Measurements from ENCODE around the gene PLAAT3.
A peak's percentile ranks its signal among the peaks of the same experiment; 100 is the strongest.
"Not testable (repeated sequence)": the region's sequence is repeated elsewhere in the genome, so short reads cannot be mapped to it uniquely, and the experiment has no call there.

The PLAAT3 gene

DNA sequence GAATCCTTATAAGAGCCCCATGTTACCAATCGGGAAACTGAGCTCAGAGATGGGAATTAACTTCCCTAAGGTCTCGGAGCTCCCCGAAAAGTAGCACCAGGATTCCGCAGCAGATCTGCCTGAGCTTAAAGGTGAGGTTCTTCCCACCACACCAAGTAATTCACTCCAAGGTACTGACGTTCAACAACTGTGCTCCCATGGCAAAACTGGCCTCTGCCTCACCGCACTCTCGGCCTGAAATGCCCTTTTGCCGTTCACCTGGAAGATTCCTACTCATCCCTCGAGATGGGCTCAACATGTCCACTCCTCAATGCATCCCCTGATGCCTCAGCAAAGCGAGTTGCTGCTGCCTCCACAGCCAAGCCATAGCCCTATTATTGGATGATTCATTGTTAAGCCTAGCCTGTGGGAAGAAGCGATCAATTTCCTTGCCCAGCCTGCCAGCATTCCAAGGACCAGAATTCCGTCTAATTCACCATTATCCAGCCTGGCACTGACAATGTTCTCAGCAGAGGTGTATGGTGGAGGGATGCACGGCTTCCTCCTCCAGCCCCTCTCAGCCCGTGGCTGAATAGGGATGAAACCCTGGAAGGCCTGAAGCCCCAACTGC is 4.2 kb downstream of the PLAAT3 start:
- Histone ChIP-seq H3K9ac (ENCODE audit: low read length in 2 of 2) (no peak overlapping the region), H3K9me3 (ENCODE audit: control insufficient read depth in 2 of 2, low read length in 2 of 2) (no peaks in the 10 kb centered on the region), H3K4me1 (ENCODE audit: control insufficient read depth, insufficient read depth, low read length) (peaks cover 13% of the 10 kb centered on the region), H3K4me3 (ENCODE audit: low read length in 2 of 2) (no peak overlapping the region), H3K27me3 (ENCODE audit: control insufficient read depth in 1 of 2, insufficient read depth in 2 of 2, low read length in 2 of 2) (no peaks in the 10 kb centered on the region), H3K36me3 (ENCODE audit: control insufficient read depth in 2 of 2, insufficient read depth in 2 of 2, low read length in 2 of 2) (no peaks in the 10 kb centered on the region), H3K27ac (ENCODE audit: low read length) (no peak overlapping the region)

DNA sequence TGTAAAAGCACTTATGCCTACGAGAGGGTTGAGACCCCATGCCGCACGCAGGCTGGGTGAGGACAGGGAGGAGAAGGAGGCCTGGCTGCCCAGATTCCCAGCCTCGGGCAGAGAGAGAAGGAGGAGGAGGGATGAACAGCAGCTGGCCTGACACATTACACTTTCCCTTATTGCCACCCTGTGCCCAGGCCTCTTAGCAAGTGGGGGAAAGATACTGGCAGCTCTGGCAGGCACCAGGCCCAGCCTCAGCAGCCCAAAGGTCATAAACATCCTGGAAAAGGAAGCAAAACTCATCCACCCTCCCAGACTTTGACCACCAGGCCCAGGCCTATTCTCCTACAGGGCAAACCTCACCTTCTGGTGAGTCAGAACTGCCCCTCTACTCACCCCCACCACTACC is 4.7 kb downstream of the PLAAT3 start:
- no peaks in the 10 kb centered on the region for H3K9me3 ChIP-seq (ENCODE audit: control insufficient read depth in 2 of 2, low read length in 2 of 2)
- H3K4me1 ChIP-seq (ENCODE audit: control insufficient read depth, insufficient read depth, low read length), result peaks cover 13% of the 10 kb centered on the region
- no peak overlapping the region for H3K27ac ChIP-seq (ENCODE audit: low read length)
- peak overlapping the region in 1 of 2 donors; percentile 22 for H3K4me3 ChIP-seq (ENCODE audit: low read length in 2 of 2)
- no peak overlapping the region for H3K9ac ChIP-seq (ENCODE audit: low read length in 2 of 2)
- no peaks in the 10 kb centered on the region for H3K27me3 ChIP-seq (ENCODE audit: control insufficient read depth in 1 of 2, insufficient read depth in 2 of 2, low read length in 2 of 2)
- H3K36me3 ChIP-seq (ENCODE audit: control insufficient read depth in 2 of 2, insufficient read depth in 2 of 2, low read length in 2 of 2), result no peaks in the 10 kb centered on the region

DNA sequence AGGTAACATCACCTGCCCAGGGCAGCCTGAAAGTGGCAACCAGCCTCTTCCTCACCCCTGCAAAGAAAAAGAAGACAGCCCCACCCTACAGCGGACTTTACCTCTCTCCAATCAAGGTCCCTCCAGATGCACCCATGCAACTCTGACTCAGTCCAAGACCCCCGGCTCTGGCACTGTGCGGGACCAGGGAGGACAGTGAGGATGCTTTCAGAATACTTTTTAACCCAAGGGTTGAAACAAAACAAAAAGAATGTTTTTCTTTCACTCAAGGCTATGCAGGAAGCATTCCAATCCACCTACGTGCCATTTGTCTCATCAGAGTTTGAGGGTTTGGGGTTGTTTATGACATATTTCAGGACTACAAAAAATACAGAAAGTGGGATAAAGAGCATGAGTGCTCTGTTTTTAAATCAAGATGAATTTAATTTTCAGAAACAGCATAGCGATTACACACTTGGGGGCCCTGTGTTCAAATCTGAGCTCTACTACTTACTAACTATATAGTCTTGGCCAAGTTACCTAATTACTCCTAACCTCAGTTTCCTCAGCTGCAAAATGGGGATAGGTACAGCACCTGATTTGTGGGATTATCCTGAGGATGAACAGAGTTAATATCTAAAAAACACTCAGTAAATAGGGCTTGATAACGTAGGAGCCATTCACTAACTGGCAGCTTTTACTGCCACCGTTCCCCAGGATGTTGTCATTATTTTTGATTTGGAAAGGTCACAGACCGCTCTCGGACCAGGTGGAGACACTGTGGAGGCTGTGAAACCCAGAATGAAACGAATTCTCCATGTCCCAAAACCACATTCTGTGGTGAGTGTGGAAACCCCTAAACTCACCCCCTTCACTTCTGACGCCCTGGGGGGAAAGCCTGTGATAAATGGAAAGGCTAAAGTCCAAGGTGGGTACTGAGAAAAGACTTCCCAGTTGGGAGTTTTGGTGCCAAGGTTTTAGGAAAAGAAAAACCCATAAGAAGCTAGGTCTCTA is 5.6 kb downstream of the PLAAT3 start:
- H3K27ac ChIP-seq (ENCODE audit: low read length), result no peak overlapping the region
- H3K4me3 ChIP-seq (ENCODE audit: low read length in 2 of 2), result no peak overlapping the region
- H3K4me1 ChIP-seq (ENCODE audit: control insufficient read depth, insufficient read depth, low read length), result peaks cover 13% of the 10 kb centered on the region
- no peaks in the 10 kb centered on the region for H3K9me3 ChIP-seq (ENCODE audit: control insufficient read depth in 2 of 2, low read length in 2 of 2)
- H3K36me3 ChIP-seq (ENCODE audit: control insufficient read depth in 2 of 2, insufficient read depth in 2 of 2, low read length in 2 of 2), result no peaks in the 10 kb centered on the region
- no peaks in the 10 kb centered on the region for H3K27me3 ChIP-seq (ENCODE audit: control insufficient read depth in 1 of 2, insufficient read depth in 2 of 2, low read length in 2 of 2)
- H3K9ac ChIP-seq (ENCODE audit: low read length in 2 of 2), result no peak overlapping the region

DNA sequence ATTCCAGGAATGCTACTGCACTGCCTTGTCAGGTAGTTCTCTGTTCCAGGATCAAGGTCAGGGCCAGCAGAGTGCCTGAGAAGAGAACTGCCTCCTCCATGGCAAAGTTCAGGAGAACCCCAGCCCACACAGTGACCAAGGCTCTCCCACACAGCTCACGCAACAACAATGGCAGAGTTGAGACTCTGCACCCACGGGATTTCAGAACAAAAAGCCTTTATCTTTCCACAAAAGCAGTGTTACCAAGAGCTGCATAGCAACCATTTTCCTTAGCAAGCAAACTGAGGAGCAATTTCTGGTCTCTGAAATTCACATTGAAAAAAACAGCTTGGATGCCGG is 11.1 kb downstream of the PLAAT3 start:
- no peaks in the 10 kb centered on the region for H3K9me3 ChIP-seq (ENCODE audit: control insufficient read depth in 2 of 2, low read length in 2 of 2)
- no peak overlapping the region for H3K27ac ChIP-seq (ENCODE audit: low read length)
- H3K4me1 ChIP-seq (ENCODE audit: control insufficient read depth, insufficient read depth, low read length), result peaks cover 4% of the 10 kb centered on the region
- H3K9ac ChIP-seq (ENCODE audit: low read length in 2 of 2), result no peak overlapping the region
- H3K36me3 ChIP-seq (ENCODE audit: control insufficient read depth in 2 of 2, insufficient read depth in 2 of 2, low read length in 2 of 2), result no peaks in the 10 kb centered on the region
- H3K27me3 ChIP-seq (ENCODE audit: control insufficient read depth in 1 of 2, insufficient read depth in 2 of 2, low read length in 2 of 2), result no peaks in the 10 kb centered on the region
- H3K4me3 ChIP-seq (ENCODE audit: low read length in 2 of 2), result no peak overlapping the region

DNA sequence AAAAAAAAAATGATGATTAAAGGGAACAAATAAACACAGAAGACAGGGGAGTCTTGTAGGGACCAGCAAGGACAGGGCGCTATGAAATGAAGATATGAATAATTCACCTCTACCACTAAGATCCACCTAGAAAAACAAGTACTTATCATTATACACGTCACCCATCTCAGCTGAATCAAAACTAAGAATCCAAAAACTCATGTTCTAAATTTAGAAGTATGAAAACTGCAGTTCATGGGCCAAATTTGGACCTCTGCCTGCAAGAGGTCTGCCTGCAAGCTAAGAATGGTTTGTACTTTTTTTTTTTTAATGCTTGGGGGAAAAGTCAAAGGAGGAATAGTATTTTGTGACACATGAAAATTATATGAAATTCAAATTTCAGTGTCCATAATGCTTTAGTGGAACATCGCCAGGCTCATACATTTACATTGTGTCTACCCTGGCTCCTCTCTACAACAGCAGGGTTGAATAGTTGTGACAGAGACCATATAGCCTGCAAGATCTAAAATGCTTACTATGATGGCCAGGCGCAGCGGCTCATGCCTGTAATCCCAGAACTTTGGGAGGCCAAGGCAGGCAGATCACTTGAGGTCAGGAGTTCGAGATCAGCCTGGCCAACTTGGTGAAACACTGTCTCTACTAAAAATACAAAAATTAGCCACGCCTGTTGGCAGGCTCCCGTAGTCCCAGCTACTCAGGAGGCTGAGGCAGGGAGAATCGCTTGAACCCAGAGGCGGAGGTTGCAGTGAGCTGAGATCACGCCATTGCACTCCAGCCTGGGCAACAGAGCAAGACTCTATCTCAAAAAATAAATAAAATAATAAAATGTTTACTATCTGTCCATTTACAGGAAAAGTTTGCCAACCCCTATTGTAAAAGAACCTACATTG is 11.7 kb downstream of the PLAAT3 start:
- H3K27me3 ChIP-seq (ENCODE audit: control insufficient read depth in 1 of 2, insufficient read depth in 2 of 2, low read length in 2 of 2); H3K9me3 ChIP-seq (ENCODE audit: control insufficient read depth in 2 of 2, low read length in 2 of 2); H3K9ac ChIP-seq (ENCODE audit: low read length in 2 of 2); H3K27ac ChIP-seq (ENCODE audit: low read length); H3K4me3 ChIP-seq (ENCODE audit: low read length in 2 of 2); H3K36me3 ChIP-seq (ENCODE audit: control insufficient read depth in 2 of 2, insufficient read depth in 2 of 2, low read length in 2 of 2); H3K4me1 ChIP-seq (ENCODE audit: control insufficient read depth, insufficient read depth, low read length): not testable (repeated sequence)

DNA sequence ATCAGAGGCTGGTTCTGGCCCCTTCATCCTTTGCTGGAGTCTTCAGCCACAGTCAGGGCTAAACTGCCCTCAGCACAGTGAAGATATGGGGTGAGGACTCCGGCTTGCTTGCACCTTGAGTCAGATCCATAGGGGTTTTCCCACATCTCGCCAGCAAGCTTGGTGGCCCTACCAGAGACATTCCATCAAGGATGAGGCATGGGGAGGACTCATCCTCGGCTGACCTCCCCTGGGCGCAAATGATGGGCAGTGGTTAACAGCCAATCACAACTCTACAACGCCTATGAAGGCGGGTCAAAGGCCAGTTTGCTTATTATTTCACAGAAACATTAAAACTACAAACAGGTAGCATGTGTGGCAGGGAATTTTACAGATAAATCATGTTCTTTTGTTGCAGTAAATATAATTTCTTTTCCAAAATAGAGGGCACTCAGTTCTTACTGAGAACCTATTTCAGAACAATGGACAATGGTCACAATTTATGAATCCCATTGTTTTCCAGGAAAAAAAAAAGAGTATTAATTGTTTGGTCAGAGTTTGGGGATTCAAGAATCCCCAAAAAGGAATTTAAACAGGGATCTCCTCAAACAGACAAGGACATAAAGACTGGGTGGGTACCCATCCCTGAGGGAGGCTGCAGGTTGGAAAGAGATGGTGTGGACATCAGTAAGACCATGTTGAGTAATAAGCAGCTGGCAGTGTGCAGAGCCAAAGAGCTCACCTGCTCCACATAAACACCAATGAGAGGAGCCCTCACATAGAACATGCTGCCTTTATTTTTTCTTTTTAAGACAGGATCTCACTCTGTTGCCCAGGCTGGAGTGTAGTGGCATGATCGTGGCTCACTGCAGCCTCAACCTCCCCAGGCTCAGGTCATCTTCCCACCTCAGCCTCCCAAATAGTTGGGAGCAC is 14.8 kb downstream of the PLAAT3 start:
- no peak overlapping the region for H3K27ac ChIP-seq (ENCODE audit: low read length)
- no peak overlapping the region for H3K4me3 ChIP-seq (ENCODE audit: low read length in 2 of 2)
- peaks cover 4% of the 10 kb centered on the region for H3K4me1 ChIP-seq (ENCODE audit: control insufficient read depth, insufficient read depth, low read length)
- H3K9ac ChIP-seq (ENCODE audit: low read length in 2 of 2), result no peak overlapping the region
- H3K27me3 ChIP-seq (ENCODE audit: control insufficient read depth in 1 of 2, insufficient read depth in 2 of 2, low read length in 2 of 2), result no peaks in the 10 kb centered on the region
- H3K9me3 ChIP-seq (ENCODE audit: control insufficient read depth in 2 of 2, low read length in 2 of 2), result no peaks in the 10 kb centered on the region
- peaks cover 0 to 8% of the 10 kb centered on the region in 2 donors for H3K36me3 ChIP-seq (ENCODE audit: control insufficient read depth in 2 of 2, insufficient read depth in 2 of 2, low read length in 2 of 2)

DNA sequence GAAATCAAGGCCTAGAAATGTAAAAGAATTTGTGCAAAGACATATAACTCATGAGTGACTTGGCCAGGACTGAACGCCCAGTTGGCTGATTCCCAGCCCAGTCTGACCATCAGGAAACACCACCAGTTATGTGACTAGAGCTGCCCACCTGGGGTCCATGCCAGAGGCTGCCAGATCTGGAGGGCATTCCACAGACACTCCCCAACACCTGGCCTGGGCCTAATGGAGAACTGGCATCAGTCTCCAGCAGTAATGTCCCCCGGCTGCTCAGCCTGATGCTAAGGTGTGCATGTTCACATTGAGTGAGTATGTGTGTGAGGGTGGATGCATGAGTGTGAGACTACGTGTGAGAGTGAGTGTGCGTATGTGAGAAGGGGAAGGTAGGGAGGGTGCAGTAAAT is 15.7 kb downstream of the PLAAT3 start:
- H3K36me3 ChIP-seq (ENCODE audit: control insufficient read depth in 2 of 2, insufficient read depth in 2 of 2, low read length in 2 of 2), result peaks cover 0 to 8% of the 10 kb centered on the region in 2 donors
- peaks cover 4% of the 10 kb centered on the region for H3K4me1 ChIP-seq (ENCODE audit: control insufficient read depth, insufficient read depth, low read length)
- no peaks in the 10 kb centered on the region for H3K27me3 ChIP-seq (ENCODE audit: control insufficient read depth in 1 of 2, insufficient read depth in 2 of 2, low read length in 2 of 2)
- no peak overlapping the region for H3K4me3 ChIP-seq (ENCODE audit: low read length in 2 of 2)
- no peak overlapping the region for H3K9ac ChIP-seq (ENCODE audit: low read length in 2 of 2)
- no peaks in the 10 kb centered on the region for H3K9me3 ChIP-seq (ENCODE audit: control insufficient read depth in 2 of 2, low read length in 2 of 2)
- H3K27ac ChIP-seq (ENCODE audit: low read length), result no peak overlapping the region

DNA sequence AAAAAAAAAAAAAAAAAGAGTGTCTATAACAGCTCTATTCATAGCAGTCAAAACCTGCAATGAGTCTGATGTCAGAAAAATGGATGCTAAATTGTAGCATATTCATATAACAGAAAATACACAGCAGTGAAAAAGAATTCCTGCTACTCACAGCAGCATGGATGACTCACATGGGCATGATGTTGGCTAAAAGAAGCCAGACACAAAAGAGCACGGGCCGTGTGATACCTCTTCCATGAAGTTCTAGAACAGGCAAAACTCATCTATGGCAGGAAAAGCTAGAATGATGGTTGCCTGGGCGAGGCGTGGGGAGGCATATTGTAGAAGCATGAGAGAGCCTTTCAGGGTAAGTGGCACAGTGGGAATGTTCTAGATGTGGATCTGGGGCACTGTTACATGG is 18.9 kb downstream of the PLAAT3 start:
- no peak overlapping the region for H3K9ac ChIP-seq (ENCODE audit: low read length in 2 of 2)
- H3K9me3 ChIP-seq (ENCODE audit: control insufficient read depth in 2 of 2, low read length in 2 of 2), result no peaks in the 10 kb centered on the region
- H3K4me1 ChIP-seq (ENCODE audit: control insufficient read depth, insufficient read depth, low read length), result no peaks in the 10 kb centered on the region
- no peak overlapping the region for H3K27ac ChIP-seq (ENCODE audit: low read length)
- no peak overlapping the region for H3K4me3 ChIP-seq (ENCODE audit: low read length in 2 of 2)
- no peaks in the 10 kb centered on the region for H3K27me3 ChIP-seq (ENCODE audit: control insufficient read depth in 1 of 2, insufficient read depth in 2 of 2, low read length in 2 of 2)
- H3K36me3 ChIP-seq (ENCODE audit: control insufficient read depth in 2 of 2, insufficient read depth in 2 of 2, low read length in 2 of 2), result peaks cover 0 to 25% of the 10 kb centered on the region in 2 donors

DNA sequence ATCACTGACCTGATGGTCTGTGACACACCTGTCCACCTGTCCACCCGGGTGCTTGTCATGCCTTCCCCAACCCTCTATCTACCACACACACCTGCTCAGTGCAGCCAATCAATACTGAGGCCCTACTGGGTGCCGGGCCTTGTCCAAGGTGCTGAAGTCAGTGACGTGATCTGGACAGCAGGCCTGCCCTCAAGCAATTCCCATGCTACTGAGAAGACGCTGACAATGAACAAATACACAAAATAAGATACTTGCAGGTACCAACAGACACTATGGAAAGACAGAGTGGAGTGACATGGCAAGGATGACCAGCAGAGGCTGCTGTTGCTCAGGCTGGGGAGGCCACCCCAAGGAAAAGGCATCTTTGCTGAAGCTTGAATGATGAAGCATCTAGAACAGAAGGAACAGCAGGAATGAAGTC is 21.2 kb downstream of the PLAAT3 start:
- no peak overlapping the region for H3K4me3 ChIP-seq (ENCODE audit: low read length in 2 of 2)
- H3K27ac ChIP-seq (ENCODE audit: low read length), result no peak overlapping the region
- H3K4me1 ChIP-seq (ENCODE audit: control insufficient read depth, insufficient read depth, low read length), result no peaks in the 10 kb centered on the region
- peaks cover 0 to 35% of the 10 kb centered on the region in 2 donors for H3K36me3 ChIP-seq (ENCODE audit: control insufficient read depth in 2 of 2, insufficient read depth in 2 of 2, low read length in 2 of 2)
- no peaks in the 10 kb centered on the region for H3K9me3 ChIP-seq (ENCODE audit: control insufficient read depth in 2 of 2, low read length in 2 of 2)
- no peak overlapping the region for H3K9ac ChIP-seq (ENCODE audit: low read length in 2 of 2)
- H3K27me3 ChIP-seq (ENCODE audit: control insufficient read depth in 1 of 2, insufficient read depth in 2 of 2, low read length in 2 of 2), result no peaks in the 10 kb centered on the region

Measured in stomach smooth muscle (tissue), 2 donors.